Measurements from ENCODE around the gene GRIK2.
"Not testable (repeated sequence)": the region's sequence is repeated elsewhere in the genome, so short reads cannot be mapped to it uniquely, and the experiment has no call there.

The GRIK2 gene

GRCh38 chr6:102051720-102052119 lies 658.2 kb downstream of the GRIK2 start:
- DNase-seq, result no peak

GRCh38 chr6:102064142-102064541 lies 670.6 kb downstream of the GRIK2 start:
- DNase-seq, result no peak

- no peak for DNase-seq
These were observed 672.8 kb downstream of the GRIK2 start for GRCh38 chr6:102066301-102066700.

- DNase-seq, result no peak
These were observed 674.9 kb downstream of the GRIK2 start for GRCh38 chr6:102068349-102068929.

GRCh38 chr6:102075539-102075938 lies 682.0 kb downstream of the GRIK2 start:
- no peak for DNase-seq

DNA sequence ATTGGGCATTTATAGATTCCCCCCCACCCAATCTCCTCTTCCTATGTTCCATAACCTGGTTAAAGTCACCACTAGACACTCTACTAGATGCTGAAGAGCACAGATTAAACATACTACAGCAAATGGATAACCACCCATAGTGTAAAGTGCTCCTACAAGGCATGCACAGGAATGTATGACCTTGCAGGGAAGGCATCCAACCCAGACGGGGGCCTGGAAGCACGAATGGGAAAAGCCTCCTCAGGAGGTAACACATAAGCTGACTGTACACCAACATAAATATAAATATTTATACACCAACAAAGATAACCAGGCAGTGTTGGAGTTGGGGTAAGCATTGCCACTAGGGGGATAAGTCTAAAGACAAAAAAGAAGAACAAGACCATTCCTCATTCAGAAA lies 691.7 kb downstream of the GRIK2 start:
- no peak for DNase-seq

DNA sequence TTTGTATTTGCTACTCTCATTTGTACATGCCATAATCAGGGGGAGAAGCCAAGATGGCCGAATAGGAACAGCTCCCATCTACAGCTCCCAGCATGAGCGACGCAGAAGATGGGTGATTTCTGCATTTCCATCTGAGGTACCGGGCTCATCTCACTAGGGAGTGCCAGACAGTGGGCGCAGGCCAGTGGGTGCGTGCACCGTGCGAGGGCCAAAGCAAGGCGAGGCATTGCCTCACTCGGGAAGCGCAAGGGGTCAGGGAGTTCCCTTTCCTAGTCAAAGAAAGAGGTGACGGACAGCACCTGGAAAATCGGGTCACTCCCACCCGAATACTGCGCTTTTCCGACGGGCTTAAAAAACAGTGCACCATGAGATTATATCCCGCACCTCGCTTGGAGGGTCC lies 694.7 kb downstream of the GRIK2 start:
- not testable (repeated sequence) for DNase-seq

DNA sequence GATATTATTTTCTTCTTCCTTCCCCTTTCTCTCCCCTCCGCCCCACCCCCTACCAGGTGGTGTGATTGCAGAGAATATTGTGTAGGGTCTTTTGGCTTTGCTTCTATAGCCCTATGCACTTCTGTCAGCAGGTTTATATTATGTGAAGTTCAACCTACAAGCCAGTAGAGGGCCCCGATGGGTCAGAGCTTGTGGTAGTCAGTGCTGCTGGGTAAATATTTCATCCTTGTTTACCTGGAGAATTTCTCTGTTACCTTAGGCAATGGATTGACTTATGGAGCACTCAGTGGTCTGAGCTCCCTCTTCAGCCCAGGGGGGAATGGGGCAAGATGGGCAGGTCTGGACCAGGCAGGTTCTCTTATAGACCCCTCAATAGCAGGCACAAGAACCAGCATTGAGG lies 720.9 kb downstream of the GRIK2 start:
- no peak for DNase-seq

- DNase-seq, result no peak
These were observed 722.4 kb downstream of the GRIK2 start for GRCh38 chr6:102115911-102116310.

DNA sequence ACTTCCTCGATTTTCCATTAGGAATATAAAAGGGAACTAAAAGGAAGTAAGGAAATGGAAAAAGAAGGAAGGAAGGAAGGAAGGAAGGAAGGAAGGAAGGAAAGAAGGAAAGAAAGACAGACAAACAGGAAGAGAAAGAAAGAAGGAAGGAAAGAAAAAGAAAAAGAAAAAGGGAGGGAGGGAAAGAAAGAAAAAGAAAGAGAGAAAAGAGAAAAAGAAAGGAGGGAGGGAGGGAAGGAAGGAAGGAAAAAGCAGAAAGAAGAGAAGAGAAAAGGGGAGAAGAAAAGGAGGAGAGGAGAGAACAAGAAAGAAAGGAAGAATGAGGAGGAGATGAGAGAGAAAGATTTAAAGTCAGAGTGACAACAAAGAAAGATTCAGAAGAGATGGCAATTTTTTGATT lies 724.5 kb downstream of the GRIK2 start:
- no peak for DNase-seq
